Measurements from ENCODE around the gene ACADS.
A peak's percentile ranks its signal among the peaks of the same experiment; 100 is the strongest.

The ACADS gene

GRCh38 chr12:120758798-120759590 is 33.4 kb downstream of the ACADS start:
- DNase-seq, result no peak

GRCh38 chr12:120759591-120760348 is 34.1 kb downstream of the ACADS start:
- no peak for DNase-seq

DNA sequence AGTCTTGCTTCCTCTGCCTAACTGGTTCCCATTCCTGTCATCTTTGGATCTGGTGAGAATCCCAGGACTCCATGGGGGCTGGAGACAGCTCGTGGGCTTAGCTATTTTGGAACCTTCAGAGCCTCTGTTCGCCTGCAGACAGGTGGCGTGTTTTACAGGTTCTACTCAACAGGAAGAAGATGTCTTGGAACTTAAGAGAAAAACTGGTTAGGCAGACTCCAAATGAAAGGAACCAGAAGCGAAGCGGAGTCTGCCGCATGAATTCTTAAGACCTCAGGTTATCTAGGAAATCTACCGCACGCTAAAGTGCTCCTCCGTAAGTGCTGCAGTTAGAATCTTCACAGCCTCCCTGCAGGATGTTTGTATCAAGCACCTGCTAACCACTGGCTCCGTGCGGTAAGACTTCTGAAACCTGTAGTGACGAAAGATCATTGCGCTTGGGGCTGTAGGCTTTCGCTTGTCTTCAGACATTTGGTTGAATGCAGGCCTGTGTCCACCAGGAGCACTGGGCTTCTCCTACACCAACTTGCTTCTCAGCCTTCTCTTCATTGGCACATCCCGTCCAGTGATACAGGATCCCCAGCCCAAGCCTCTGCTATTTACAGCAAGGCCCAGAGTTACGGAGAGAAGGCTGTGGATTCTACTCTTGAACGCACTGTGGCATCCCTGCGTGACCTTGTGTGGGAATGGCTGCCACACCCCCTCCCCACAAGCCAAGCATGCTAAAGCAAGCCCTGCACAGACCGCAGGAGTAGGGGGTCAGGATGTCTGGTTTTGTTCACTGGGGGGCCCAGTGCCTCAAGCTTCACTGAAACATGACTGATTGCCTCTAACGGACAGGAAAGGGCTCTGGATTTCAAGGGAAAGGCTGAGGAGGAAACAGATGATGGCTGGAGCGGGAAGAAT is 35.0 kb downstream of the ACADS start:
- DNase-seq, result no peak

DNA sequence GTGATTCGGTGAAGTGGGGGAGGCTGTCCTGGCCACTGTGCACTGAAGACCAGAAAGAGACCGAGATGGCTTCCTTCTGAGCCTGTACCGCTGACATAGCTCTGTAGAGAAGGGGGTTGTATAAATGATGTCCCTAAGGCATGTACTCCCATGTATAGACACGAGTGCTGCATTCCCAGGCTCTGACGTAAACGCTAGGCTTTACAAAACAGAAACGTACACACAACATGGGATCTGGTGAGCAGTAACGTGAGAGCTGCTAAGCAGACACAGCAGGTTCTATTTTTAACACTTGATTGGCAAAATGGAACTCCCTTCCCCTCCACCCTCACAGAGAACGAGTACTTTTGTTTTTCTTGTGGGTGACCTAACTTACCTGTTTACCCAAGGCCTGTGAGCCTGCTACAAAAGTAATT is 35.9 kb downstream of the ACADS start:
- no peak for DNase-seq

DNA sequence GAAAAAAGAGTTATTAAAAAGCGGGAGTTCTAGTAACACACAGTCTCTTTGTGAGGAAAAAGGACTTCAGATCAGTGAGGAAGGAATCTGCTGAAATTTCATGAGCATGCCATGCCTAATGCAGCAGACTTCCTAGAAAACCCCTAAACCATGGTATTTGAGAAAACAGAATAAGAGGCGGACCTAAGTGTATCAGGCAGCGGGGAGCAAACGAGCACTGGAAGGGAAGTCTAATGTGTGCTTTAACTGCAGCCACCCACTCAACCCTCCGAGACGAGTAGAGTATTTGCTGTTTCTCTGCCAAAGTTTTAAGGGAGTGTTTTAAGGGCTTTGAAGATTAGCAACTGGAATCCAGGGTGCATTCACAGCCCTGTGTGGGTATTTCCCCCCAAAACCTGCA is 36.5 kb downstream of the ACADS start:
- no peak for DNase-seq

GRCh38 chr12:120763250-120763649 is 37.6 kb downstream of the ACADS start:
- no peak for DNase-seq

DNA sequence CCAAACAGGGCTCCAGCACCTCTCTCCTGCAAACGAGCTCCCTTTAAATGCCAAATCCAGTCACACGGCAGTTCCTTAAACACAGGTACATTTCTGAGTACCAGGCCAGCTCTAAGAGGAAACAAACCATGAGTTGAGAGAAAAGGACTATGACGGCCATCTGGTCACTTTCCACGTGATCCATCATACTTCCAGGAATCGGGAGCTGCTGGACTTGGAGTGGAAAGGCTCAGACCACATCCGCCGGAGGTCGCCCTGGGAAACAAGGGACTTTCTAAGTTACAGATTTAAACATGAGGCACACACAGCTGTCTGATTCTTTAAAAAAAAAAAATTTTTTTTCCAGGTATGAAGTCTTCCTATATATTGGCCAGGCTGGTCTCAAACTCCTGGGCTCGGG is 39.2 kb downstream of the ACADS start:
- DNase-seq, result no peak

DNA sequence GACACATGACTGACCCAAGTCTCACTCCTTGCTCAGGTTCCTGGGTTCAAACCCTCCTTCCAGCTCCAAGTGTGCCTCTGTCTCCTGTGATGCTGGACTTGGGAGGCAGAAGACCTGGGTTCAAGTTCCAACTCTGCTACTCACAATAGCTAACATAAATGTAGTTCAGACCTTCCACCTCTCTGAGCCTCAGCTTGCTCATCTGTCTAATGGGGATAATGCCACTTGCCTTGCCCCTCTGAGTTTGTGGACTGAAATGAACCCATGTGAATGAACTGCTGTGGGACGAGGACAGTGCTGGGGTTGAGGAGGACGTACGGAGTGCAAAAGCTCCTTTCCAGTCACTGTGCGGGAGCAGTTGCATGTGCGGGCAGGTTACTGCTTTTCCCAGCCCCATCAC is 40.9 kb downstream of the ACADS start:
- DNase-seq, result no peak

GRCh38 chr12:120767071-120768024 is 41.7 kb downstream of the ACADS start:
- no peak for DNase-seq

DNA sequence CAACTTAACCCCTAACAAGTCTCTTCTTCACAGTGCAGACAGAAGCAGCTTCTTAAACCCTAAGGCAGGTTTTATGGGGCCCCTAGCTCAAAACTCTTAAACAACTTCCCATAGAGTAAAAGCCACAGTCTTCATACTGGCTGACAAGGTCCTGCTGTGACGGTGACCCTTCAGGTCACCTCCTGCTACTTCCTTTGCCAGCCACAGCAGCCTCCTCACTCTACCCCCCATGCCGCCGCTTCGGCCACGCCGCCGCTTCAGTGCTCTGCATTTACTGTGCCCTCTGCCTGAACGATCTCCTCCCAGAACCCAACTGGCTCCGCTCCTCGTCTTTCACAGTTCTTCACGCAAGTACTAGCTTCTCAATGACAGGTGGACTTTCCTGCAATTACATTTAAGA is 45.5 kb downstream of the ACADS start:
- no peak for DNase-seq

GRCh38 chr12:120774169-120774916 is 48.7 kb downstream of the ACADS start:
- DNase-seq, result no peak

DNA sequence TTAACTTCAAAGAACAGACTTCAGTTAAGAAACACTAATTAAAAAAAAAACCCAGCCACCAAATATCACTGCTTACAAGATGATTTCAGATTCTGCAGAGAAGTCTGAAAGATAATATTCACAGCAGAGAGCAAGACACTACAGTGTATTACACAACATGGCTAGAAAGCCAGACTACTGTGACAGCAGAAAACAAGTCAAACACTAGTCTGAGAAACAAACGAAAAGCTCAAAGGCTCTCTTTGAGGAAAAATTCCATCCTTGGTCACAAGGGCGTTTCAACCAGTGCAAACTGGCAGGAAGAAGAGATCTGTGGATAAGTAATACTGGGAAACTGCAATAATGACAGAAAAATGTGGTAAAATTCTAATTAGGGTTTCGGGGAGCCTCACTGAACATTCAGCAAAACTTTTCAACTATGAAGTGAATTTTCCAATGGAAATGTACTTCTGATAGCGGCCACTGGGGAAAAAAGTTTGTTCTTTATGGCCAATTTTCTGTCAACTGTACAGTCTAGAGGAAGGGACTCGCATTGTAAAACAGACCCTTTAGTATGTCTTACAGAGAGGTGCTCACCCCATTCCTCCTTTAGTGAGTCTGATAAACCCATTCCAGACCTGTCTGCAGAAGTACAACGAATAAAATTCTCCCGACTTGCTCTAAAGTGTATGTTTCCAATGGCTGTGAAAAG is 50.4 kb downstream of the ACADS start:
- DNase-seq, result peak; percentile 11

- DNase-seq, result no peak
Observed at GRCh38 chr12:120783197-120783596, 57.6 kb downstream of the ACADS start.

- no peak for DNase-seq
Observed at GRCh38 chr12:120784804-120785203, 59.2 kb downstream of the ACADS start.

- DNase-seq, result no peak
Observed at GRCh38 chr12:120787889-120788288, 62.3 kb downstream of the ACADS start.

Measured in hematopoietic multipotent progenitor cell treated with erythropoietin and hydrocortisone succinate and interleukin-3 and kit ligand, for 6 days (in vitro differentiated cells).